ENCODE results near the gene LRR1.

DNA sequence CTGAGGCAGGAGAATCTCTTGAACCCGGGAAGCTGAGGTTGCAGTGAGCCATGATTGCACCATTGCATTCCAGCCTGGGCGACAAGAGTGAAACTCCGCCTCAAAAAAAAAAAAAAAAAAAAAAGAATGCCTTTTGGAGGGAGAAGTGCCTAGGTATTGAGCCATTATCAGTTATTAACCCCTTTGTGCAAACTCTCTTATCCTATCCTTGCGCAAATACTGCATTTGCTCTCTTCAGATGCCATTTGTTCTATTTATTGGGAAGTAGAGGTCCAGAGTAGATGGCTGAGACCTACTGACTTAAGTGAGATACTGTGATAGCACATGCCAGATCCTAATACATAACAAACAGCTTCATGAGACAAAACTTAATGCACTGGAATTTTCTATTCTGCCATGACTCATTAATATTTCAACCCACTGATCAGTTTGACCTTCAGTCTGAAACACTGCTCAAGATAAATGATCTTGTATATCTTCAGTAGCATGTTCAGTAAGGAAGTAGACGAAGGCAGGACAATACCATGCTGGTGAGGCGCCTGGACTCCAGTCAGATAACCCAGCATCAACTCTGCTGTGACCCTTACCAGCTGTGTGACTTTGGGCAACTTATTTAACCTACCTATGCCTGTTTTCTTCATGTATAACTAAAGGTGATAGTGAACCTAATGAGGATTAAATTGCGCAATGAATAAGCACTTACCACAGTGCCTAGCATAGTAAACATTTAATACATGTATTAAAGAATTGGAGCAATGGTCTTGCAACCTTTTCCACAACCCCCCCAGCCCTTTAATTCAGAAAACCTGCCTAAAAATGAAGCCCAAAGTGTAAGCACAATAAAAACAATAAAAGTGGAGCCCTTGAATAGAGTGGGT lies 42.0 kb downstream of the LRR1 start:
- TF ChIP-seq, protein P1, sequence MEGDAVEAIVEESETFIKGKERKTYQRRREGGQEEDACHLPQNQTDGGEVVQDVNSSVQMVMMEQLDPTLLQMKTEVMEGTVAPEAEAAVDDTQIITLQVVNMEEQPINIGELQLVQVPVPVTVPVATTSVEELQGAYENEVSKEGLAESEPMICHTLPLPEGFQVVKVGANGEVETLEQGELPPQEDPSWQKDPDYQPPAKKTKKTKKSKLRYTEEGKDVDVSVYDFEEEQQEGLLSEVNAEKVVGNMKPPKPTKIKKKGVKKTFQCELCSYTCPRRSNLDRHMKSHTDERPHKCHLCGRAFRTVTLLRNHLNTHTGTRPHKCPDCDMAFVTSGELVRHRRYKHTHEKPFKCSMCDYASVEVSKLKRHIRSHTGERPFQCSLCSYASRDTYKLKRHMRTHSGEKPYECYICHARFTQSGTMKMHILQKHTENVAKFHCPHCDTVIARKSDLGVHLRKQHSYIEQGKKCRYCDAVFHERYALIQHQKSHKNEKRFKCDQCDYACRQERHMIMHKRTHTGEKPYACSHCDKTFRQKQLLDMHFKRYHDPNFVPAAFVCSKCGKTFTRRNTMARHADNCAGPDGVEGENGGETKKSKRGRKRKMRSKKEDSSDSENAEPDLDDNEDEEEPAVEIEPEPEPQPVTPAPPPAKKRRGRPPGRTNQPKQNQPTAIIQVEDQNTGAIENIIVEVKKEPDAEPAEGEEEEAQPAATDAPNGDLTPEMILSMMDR (IDR thresholded peaks at IDR 0.05; ENCODE audit: low read depth, low read length), result no peak
- no peak for TF ChIP-seq EZH2phosphoT487 (IDR thresholded peaks at IDR 0.05; ENCODE audit: low read depth)
